GM21528 (cell line): ENCODE results near the gene EFCAB6.

Experiments
- ATAC-seq: cut with Tn5 transposase; IDR thresholded peaks from one replicate; pipeline ENCODE4 v1.9.1; 2021; ENCODE audit warnings: mild to moderate bottlenecking, moderate library complexity; ENCODE audit not compliant: unreplicated experiment, low FRiP score

Gene EFCAB6

GRCh38 chr22:43515411-43515810 lies 296.7 kb downstream of the EFCAB6 start:
- ATAC-seq: no peak

GRCh38 chr22:43514476-43515157 lies 297.5 kb downstream of the EFCAB6 start:
- ATAC-seq: no peak

GRCh38 chr22:43512279-43512678 lies 299.8 kb downstream of the EFCAB6 start:
- ATAC-seq: no peak

GRCh38 chr22:43511276-43511910 lies 300.7 kb downstream of the EFCAB6 start:
- ATAC-seq: no peak

- no peak for ATAC-seq
These were observed 301.6 kb downstream of the EFCAB6 start for GRCh38 chr22:43510281-43511070.

- no peak for ATAC-seq
These were observed 302.8 kb downstream of the EFCAB6 start for GRCh38 chr22:43509337-43509736.

GRCh38 chr22:43508489-43508888 lies 303.6 kb downstream of the EFCAB6 start:
- no peak for ATAC-seq

- ATAC-seq: no peak
These were observed 304.9 kb downstream of the EFCAB6 start for GRCh38 chr22:43507235-43507634.

- ATAC-seq: no peak
These were observed 305.6 kb downstream of the EFCAB6 start for GRCh38 chr22:43506487-43506886.

- ATAC-seq: no peak
These were observed 306.2 kb downstream of the EFCAB6 start for GRCh38 chr22:43505896-43506295.

GRCh38 chr22:43505423-43505822 lies 306.7 kb downstream of the EFCAB6 start:
- ATAC-seq: no peak

- ATAC-seq: no peak
These were observed 307.3 kb downstream of the EFCAB6 start for GRCh38 chr22:43504666-43505261.

GRCh38 chr22:43504068-43504467 lies 308.0 kb downstream of the EFCAB6 start:
- ATAC-seq: no peak

- no peak for ATAC-seq
These were observed 309.7 kb downstream of the EFCAB6 start for GRCh38 chr22:43502306-43502874.

GRCh38 chr22:43501878-43502277 lies 310.2 kb downstream of the EFCAB6 start:
- ATAC-seq: no peak

- no peak for ATAC-seq
These were observed 311.0 kb downstream of the EFCAB6 start for GRCh38 chr22:43500792-43501785.

- ATAC-seq: no peak
These were observed 313.2 kb downstream of the EFCAB6 start for GRCh38 chr22:43498856-43499253.

GRCh38 chr22:43497956-43498855 lies 313.9 kb downstream of the EFCAB6 start:
- ATAC-seq: no peak

- no peak for ATAC-seq
These were observed 318.8 kb downstream of the EFCAB6 start for GRCh38 chr22:43493297-43493696.
